Ascending aorta (tissue), 2 donors: ENCODE results near the gene ADORA3. TPM values are rescaled to one million over a fixed set of nuclear protein-coding genes. Genes with fewer than 3 reads are reported as not detected.

ENCODE experiments used
- DNase-seq, 2 donors: peaks; one replicate each; pipeline ENCODE4 v3.0.0-alpha.2; 2019; ENCODE audit warnings: low spot score in 2 of 2
- H3K27ac ChIP-seq, 2 donors: fragments of 200-600 bp; sonication (generic); one replicate each; pipeline ENCODE4 v1.5.1; 2016 to 2017; ENCODE audit warnings: mild to moderate bottlenecking in 1 of 2
- H3K27me3 ChIP-seq: fragments of 200-600 bp; sonication (generic); one replicate; pipeline ENCODE4 v1.5.1; 2017
- H3K36me3 ChIP-seq, 2 donors: fragments of 200-600 bp; sonication (generic); one replicate each; pipeline ENCODE4 v1.5.1; 2016
- H3K4me1 ChIP-seq, 2 donors: fragments of 200-600 bp; sonication (generic); one replicate each; pipeline ENCODE4 v1.5.1; 2016 to 2017; ENCODE audit warnings: mild to moderate bottlenecking in 1 of 2
- H3K4me3 ChIP-seq, 2 donors: fragments of 200-600 bp; sonication (generic); one replicate each; pipeline ENCODE4 v1.5.1; 2016 to 2017; ENCODE audit warnings: mild to moderate bottlenecking in 1 of 2
- H3K9me3 ChIP-seq, 2 donors: fragments of 200-600 bp; sonication (generic); one replicate each; pipeline ENCODE4 v1.5.1; 2016
- CTCF ChIP-seq, 3 experiments: fragments of 200-600 bp in 2 of 3; fragments of 450-650 bp in 1 of 3; sonication (generic) in 2 of 3; IDR thresholded peaks; one replicate each; pipeline ENCODE4 v1.5.1; 2016 to 2019; ENCODE audit warnings: antibody characterized with exemption in 3 of 3, mild to moderate bottlenecking in 1 of 3, moderate library complexity in 1 of 3
- intact Hi-C: fragments of 100-400 bp; cut with DNase I; formaldehyde crosslinking; loops from one replicate; pipeline ENCODE4 v1.15.1; 2023
- total RNA-seq: library from RNA; depleted of rRNA; stranded (reverse); fragments of >200 nt; gene quantifications from one replicate; pipeline ENCODE4 v1.1.0, GENCODE V29; 2016

Gene ADORA3
- total RNA-seq, 1 donor from 2014 or later = 3.6 TPM

GRCh38 chr1:111505641-111506119 is 2.2 kb upstream of the ADORA3 start:
- H3K4me3 ChIP-seq = no peak overlapping the region
- H3K27ac ChIP-seq = peak overlapping the region; percentile 93 to 98
- H3K9me3 ChIP-seq = no peaks in the 10 kb centered on the region
- H3K27me3 ChIP-seq = no peaks in the 10 kb centered on the region
- intact Hi-C loops = loop anchor here (5.0 kb wide), 2 partner anchors 102 to 207 kb away; no protein-coding TSS in a partner anchor
- no peaks in the 10 kb centered on the region for H3K36me3 ChIP-seq
- DNase-seq = no peak
- peaks cover 9 to 29% of the 10 kb centered on the region in 2 donors for H3K4me1 ChIP-seq
- no peak for TF ChIP-seq CTCF (IDR thresholded peaks at IDR 0.05)

- Histone ChIP-seq H3K27me3 (no peaks in the 10 kb centered on the region), H3K4me1 (peaks cover 9 to 19% of the 10 kb centered on the region in 2 donors), H3K27ac (peak overlapping the region in 1 of 2 donors; percentile 12), H3K9me3 (no peaks in the 10 kb centered on the region), H3K36me3 (no peaks in the 10 kb centered on the region), H3K4me3 (no peak overlapping the region)
- DNase-seq = no peak
- intact Hi-C loops = no loop called here
- no peak for TF ChIP-seq CTCF (IDR thresholded peaks at IDR 0.05)
Observed at GRCh38 chr1:111504097-111504496, 664 bp upstream of the ADORA3 start.

GRCh38 chr1:111501645-111502044 is 1.8 kb downstream of the ADORA3 start:
- no peak for TF ChIP-seq CTCF (IDR thresholded peaks at IDR 0.05)
- no peak for DNase-seq
- no peaks in the 10 kb centered on the region for H3K9me3 ChIP-seq
- H3K36me3 ChIP-seq = no peaks in the 10 kb centered on the region
- H3K4me3 ChIP-seq = peak overlapping the region in 1 of 2 donors; percentile 14
- no peaks in the 10 kb centered on the region for H3K4me1 ChIP-seq
- H3K27ac ChIP-seq = peak overlapping the region in 1 of 2 donors; percentile 3
- intact Hi-C loops = no loop called here
- no peaks in the 10 kb centered on the region for H3K27me3 ChIP-seq

DNA sequence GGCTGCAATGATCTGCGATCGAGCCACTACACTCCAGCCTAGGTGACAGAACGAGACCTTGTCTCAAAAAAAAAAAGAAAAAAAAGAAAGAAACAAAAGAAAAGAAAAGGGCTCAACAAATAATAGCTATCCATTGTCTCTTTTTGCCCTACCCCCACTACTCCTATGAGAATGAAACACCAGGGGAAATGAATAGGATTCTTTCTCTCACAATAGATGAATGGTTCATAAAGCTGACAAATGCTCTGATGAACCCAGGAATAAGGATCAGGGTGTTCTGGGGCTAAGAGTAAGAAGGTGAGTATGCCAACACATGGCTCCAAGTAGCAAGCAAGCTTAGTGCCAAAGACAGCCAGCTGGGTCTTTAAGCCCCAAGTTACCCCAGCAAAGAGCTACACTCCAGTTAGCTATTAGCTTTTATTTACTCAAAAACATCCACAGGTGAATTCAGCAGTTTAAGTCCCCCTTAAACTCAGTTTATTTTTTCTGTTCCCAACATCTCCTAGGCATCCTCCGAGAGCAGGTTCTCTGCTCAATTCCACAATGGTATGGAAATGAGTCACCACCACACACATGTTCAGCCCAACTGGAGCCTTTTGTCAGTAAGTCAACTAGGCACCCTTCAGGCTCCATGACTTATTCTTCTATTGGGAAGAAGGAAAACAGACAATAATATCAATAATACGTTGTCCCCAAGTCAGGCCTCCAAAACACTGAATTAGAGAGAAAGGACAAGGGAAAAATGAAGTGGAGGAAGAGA is 4.2 kb downstream of the ADORA3 start:
- no peak overlapping the region for H3K27ac ChIP-seq
- intact Hi-C loops = no loop called here
- no peaks in the 10 kb centered on the region for H3K9me3 ChIP-seq
- no peak for TF ChIP-seq CTCF (IDR thresholded peaks at IDR 0.05)
- no peaks in the 10 kb centered on the region for H3K4me1 ChIP-seq
- H3K4me3 ChIP-seq = no peak overlapping the region
- no peaks in the 10 kb centered on the region for H3K27me3 ChIP-seq
- DNase-seq = no peak
- no peaks in the 10 kb centered on the region for H3K36me3 ChIP-seq

- no peak for TF ChIP-seq CTCF (IDR thresholded peaks at IDR 0.05)
- DNase-seq = no peak
- Histone ChIP-seq H3K27me3 (no peaks in the 10 kb centered on the region), H3K4me1 (no peaks in the 10 kb centered on the region), H3K27ac (no peak overlapping the region), H3K4me3 (no peak overlapping the region), H3K36me3 (no peaks in the 10 kb centered on the region), H3K9me3 (no peaks in the 10 kb centered on the region)
- intact Hi-C loops = no loop called here
Observed at GRCh38 chr1:111497592-111497991, 5.8 kb downstream of the ADORA3 start.
